ENCODE results near the gene CPXM1. TPM values are rescaled to one million over a fixed set of nuclear protein-coding genes. Genes with fewer than 3 reads are reported as not detected.

CPXM1 gene
- total RNA-seq, 1 experiment from 2014 or later: 0.17 TPM

DNA sequence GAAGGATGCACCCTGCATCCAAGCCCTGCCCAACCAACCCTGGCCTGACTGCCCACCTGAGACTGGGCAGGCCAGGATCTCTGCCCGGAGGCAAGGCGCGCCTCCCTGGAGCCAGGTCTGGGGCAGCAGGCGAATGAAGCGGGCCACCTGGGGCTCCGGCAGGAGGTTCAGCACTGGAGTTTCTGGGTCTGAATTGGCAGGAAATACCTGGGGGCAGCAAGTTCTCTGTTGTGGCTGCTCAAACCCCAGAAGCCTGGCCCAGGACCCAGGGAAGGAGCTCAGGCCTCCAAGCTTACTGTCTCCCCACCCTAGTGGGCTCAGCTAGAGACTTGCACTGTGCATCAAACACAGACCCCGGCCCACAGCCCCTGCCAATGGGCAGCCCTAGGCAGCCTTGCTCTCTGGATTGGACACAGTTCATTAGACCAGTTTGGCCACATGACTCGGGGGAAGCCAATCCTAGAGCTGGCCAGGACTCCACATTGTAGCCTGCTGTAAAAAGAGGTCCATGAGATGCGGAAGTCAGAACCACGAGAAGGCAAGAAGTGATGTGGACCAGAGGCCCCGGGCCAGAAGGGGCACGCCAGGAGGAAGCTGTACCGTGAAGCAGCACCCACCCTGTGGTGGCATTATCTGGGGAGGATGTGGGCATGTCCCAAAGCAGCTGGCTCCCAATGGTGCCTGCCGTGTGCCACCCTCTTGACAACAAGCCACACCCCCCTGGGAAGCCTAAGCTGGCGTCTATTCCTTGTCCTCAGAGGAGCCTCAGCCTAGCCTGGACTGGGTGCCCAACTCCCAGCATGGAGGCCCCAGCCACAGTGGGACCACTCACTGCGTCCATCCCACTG lies 3.1 kb downstream of the CPXM1 start:
- peaks cover 8% of the 10 kb centered on the region; the same call in 1 of the 2 replicates for H3K27me3 ChIP-seq (ENCODE audit: insufficient read depth, low read length)
- no peak overlapping the region for H3K27ac ChIP-seq (ENCODE audit: low read depth, low read length)
- no peaks in the 10 kb centered on the region for H4K20me1 ChIP-seq (ENCODE audit: insufficient read depth)
- H3K9ac ChIP-seq (ENCODE audit: low read length): no peak overlapping the region
- no peak overlapping the region for H3K4me2 ChIP-seq (ENCODE audit: low read length)
- no peaks in the 10 kb centered on the region for H3K36me3 ChIP-seq (ENCODE audit: control insufficient read depth in 1 of 2, insufficient read depth in 2 of 2, low read length in 2 of 2)
- TF ChIP-seq, protein P1, sequence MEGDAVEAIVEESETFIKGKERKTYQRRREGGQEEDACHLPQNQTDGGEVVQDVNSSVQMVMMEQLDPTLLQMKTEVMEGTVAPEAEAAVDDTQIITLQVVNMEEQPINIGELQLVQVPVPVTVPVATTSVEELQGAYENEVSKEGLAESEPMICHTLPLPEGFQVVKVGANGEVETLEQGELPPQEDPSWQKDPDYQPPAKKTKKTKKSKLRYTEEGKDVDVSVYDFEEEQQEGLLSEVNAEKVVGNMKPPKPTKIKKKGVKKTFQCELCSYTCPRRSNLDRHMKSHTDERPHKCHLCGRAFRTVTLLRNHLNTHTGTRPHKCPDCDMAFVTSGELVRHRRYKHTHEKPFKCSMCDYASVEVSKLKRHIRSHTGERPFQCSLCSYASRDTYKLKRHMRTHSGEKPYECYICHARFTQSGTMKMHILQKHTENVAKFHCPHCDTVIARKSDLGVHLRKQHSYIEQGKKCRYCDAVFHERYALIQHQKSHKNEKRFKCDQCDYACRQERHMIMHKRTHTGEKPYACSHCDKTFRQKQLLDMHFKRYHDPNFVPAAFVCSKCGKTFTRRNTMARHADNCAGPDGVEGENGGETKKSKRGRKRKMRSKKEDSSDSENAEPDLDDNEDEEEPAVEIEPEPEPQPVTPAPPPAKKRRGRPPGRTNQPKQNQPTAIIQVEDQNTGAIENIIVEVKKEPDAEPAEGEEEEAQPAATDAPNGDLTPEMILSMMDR (IDR thresholded peaks at IDR 0.05 in 2 of 3, conservative IDR thresholded peaks at IDR 0.05 in 1 of 3; ENCODE audit: borderline replicate concordance in 1 of 3, insufficient read depth in 1 of 3, low read depth in 2 of 3, low read length in 2 of 3): no peak
- no peak for TF ChIP-seq POLR2AphosphoS5 (IDR thresholded peaks at IDR 0.05; ENCODE audit: low read depth, low read length)
- no peak for TF ChIP-seq JUND (IDR thresholded peaks at IDR 0.05)
- TF ChIP-seq EZH2phosphoT487 (IDR thresholded peaks at IDR 0.05; ENCODE audit: borderline replicate concordance): no peak
- no peak for TF ChIP-seq ZFX (IDR thresholded peaks at IDR 0.05)
- no peak for TF ChIP-seq FOSL1 (IDR thresholded peaks at IDR 0.05; ENCODE audit: low read depth)
- no peak for TF ChIP-seq SP1 (IDR thresholded peaks at IDR 0.05; ENCODE audit: low read depth)
- TF ChIP-seq POLR2A (IDR thresholded peaks at IDR 0.05; ENCODE audit: borderline replicate concordance, extremely low read depth, insufficient read depth, insufficient read length): no peak
- no peak for TF ChIP-seq EZH2 (IDR thresholded peaks at IDR 0.05)
- TF ChIP-seq SIN3A (IDR thresholded peaks at IDR 0.05; ENCODE audit: low read depth): no peak
- TF ChIP-seq, protein P2, sequence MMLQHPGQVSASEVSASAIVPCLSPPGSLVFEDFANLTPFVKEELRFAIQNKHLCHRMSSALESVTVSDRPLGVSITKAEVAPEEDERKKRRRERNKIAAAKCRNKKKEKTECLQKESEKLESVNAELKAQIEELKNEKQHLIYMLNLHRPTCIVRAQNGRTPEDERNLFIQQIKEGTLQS (IDR thresholded peaks at IDR 0.05): no peak
- no peak for TF ChIP-seq TCF7L2 (IDR thresholded peaks at IDR 0.05; ENCODE audit: borderline replicate concordance, extremely low read depth, insufficient read depth, insufficient read length)
- TF ChIP-seq, protein P3, sequence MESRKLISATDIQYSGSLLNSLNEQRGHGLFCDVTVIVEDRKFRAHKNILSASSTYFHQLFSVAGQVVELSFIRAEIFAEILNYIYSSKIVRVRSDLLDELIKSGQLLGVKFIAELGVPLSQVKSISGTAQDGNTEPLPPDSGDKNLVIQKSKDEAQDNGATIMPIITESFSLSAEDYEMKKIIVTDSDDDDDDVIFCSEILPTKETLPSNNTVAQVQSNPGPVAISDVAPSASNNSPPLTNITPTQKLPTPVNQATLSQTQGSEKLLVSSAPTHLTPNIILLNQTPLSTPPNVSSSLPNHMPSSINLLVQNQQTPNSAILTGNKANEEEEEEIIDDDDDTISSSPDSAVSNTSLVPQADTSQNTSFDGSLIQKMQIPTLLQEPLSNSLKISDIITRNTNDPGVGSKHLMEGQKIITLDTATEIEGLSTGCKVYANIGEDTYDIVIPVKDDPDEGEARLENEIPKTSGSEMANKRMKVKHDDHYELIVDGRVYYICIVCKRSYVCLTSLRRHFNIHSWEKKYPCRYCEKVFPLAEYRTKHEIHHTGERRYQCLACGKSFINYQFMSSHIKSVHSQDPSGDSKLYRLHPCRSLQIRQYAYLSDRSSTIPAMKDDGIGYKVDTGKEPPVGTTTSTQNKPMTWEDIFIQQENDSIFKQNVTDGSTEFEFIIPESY (IDR thresholded peaks at IDR 0.05; ENCODE audit: extremely low read depth, insufficient replicate concordance, low read length): no peak
- TF ChIP-seq, protein P4, sequence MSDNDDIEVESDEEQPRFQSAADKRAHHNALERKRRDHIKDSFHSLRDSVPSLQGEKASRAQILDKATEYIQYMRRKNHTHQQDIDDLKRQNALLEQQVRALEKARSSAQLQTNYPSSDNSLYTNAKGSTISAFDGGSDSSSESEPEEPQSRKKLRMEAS (IDR thresholded peaks at IDR 0.05): no peak
- no peak for TF ChIP-seq ZNF274 (IDR thresholded peaks at IDR 0.05; ENCODE audit: low read depth, low read length)
- peaks cover 8 to 13% of the 10 kb centered on the region in 2 experiments; a peak in 3 of 4 replicates for H3K4me1 ChIP-seq (ENCODE audit: control insufficient read depth in 1 of 2, insufficient read depth in 2 of 2, low read length in 2 of 2)
- intact Hi-C loops (cut with micrococcal nuclease): no loop called here
- DNase-seq (ENCODE audit: low read depth, low spot score) (no peak), ATAC-seq (no peak)
- ChIA-PET RAD21 (ENCODE audit: low non-redundant PET in 1 of 2, low total read pairs in 2 of 2, uncharacterized antibody in 2 of 2, unreplicated experiment in 2 of 2) (no interaction called here), POLR2A (no interaction called here), CTCF (no interaction called here)
- H3K4me3 ChIP-seq (replicated peaks in 1 of 2; ENCODE audit: low read depth in 1 of 2, low read length in 2 of 2): no peak overlapping the region
- no peak overlapping the region for H2AFZ ChIP-seq (ENCODE audit: low read depth, low read length, poor library complexity, severe bottlenecking)
- H3K9me2 ChIP-seq (ENCODE audit: insufficient read depth): no peaks in the 10 kb centered on the region
- no peaks in the 10 kb centered on the region for H3K79me2 ChIP-seq (ENCODE audit: insufficient read depth, low read length)
- H3K9me3 ChIP-seq (ENCODE audit: control insufficient read depth in 1 of 2, insufficient read depth in 1 of 2, low read depth in 1 of 2, low read length in 2 of 2): no peaks in the 10 kb centered on the region
- no TSS peak for BruUV-seq (replicated peaks)
